HG02973 (cell line): ENCODE results near the gene NAB2.
"Not testable (repeated sequence)": the region's sequence is repeated elsewhere in the genome, so short reads cannot be mapped to it uniquely, and the experiment has no call there.

Source experiments
- ATAC-seq: cut with Tn5 transposase; IDR thresholded peaks from one replicate; pipeline ENCODE4 v1.9.1; 2021; ENCODE audit warnings: moderate library complexity; ENCODE audit not compliant: unreplicated experiment

NAB2 gene

DNA sequence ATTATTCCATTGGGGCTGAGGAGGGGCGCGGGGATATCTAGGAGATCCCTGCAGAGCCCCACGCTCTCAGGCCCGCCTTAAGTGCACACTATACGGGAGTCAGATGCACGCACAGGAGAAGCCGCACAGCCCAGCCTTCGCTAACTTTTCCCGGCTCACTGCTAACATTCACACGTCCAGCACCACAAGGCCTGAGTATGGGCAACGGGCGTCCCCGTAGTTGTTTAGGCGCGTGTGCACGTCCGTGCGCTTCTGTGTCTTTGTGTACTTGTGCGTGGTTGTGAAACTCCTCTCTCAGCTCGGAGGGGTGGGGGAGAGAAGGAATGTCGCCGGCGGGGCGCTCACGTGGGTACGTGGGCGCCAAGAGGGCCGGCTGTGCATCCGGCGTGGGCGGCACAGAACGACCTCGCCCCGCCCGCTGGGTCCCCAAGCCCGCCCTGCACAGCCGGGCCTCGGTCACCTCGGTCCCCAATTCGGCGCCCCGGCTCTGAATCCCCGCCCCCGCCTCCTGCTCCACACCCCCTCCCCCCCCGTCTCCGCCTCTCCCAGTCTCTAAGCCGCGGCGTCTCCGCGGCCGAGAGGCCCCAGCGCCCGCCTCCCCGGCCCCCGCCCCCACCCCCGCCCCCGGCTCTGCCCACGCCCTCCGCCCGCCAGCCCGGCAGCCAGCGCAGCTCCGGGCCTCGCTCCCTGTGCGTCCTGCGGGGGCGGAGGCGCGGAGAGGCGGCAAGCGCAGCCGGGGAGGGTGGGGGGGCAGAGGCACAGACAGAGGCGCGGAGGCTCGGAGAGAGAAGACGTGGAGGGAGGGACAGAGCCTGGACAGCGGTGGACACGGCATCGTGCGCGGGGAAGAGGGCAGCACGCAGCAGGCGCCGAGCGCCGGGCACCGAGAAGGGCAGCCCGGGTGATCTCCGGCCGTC lies at the start of gene NAB2:
Gene NAB2, plus strand, starts transcription at position 761 of the 917 bp plus-strand sequence. CDS start 158 bp downstream, outside the sequence.
- peak; percentile 44 for ATAC-seq

DNA sequence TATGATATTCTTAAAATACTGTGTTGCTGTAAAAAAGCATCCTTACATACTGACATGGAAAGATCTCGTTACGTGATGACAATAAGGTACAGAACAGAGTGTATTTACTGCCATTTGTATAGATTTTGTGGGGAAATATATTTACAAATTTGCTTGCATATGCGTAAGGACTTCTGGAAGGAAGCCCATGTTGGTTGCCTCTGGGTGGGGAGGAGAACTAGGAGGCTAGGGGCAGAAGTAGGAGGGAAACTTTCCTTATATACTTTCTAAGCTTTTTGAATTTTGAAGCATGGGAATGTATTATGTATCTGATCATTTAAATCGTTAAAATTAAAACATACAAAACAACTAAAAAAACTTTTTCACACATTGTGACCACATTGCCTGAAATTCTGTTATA lies 48.7 kb upstream of the NAB2 start:
- no peak for ATAC-seq

DNA sequence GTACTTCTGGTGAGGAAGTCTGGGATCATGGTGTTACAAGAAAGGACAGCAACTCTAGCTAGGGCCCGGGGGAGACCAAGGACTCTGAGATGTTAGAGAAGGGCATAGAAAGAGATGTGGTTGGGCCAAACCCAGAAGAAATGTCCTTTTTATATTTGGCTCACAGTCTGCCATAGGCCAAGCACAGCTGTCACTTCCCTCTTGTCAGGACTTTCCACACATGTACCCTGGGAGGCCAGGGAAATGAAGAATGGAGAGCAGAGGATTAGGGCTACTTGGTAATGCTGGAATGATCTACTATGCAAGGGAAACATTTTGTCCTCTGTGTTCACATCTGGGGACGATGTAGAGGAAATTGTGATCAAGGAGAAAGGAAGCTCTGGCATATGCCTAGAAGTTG lies 48.2 kb upstream of the NAB2 start:
- no peak for ATAC-seq

GRCh38 chr12:57042695-57043094 lies 46.2 kb upstream of the NAB2 start:
- no peak for ATAC-seq

DNA sequence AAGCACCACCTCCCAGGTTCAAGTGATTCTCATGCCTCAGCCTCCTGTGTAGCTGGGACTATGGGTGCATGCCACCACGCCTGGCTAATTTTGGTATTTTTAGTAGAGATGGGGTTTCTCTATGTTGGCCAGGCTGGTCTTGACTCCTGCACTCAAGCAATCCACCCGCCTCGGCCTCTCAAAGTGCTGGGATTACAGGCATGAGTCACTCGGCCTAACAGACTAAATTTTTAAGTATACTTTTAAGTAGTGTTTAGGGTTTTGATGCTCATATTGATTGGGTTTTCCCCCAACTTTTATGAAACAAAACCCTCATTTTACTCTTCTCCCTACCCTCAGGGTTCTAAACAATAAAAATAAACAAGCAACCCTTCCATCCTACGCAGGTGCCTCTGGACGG lies 44.4 kb upstream of the NAB2 start:
- ATAC-seq, result no peak

- ATAC-seq, result no peak
Measured at GRCh38 chr12:57044889-57045288, 44.0 kb upstream of the NAB2 start.

GRCh38 chr12:57046086-57046791 lies 42.7 kb upstream of the NAB2 start:
- no peak for ATAC-seq

DNA sequence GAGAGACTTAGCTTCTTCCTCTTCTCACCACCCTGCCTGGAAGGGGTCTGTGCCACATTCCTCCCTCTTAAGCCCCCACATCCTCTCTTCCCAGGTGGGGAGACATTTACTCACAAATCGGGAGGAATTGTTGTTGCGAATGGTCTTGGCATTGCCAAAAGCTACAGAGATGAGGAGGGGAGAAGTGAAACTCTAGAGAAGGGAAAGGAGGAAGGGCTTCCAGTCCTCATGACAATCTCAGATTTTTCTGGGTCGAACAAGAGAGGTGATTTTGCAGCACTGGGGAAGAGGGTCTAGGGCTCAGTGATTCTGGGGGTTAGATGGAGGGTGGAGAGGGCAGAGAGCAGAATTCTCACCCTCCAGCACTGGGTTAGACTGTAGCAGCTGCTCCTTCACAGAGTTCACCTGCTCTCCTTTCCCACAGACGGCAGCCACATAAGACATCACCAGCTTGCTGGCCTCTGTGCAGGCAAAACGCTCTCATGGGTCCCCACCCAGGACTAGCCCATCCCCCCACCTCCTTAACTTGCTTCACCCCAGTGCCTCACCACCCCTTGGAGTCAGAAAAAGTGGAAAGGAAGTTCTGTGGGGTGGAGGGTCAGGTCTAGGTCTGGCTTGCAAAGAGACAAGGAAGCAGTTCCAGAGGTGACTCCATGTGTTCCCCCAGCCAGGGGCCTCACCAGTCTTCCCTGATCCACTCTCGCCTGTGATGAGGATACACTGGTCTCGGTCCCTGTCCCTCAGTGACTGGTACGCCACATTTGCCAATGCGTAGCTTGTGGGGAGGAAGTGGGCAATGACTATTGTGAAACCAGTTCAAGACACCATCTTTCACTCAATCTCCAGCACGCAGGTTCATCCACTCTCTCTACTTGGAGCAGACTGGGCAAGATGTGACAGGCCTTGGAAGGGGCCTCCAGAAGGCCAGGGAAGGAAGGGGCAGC lies 41.7 kb upstream of the NAB2 start:
- ATAC-seq, result no peak

DNA sequence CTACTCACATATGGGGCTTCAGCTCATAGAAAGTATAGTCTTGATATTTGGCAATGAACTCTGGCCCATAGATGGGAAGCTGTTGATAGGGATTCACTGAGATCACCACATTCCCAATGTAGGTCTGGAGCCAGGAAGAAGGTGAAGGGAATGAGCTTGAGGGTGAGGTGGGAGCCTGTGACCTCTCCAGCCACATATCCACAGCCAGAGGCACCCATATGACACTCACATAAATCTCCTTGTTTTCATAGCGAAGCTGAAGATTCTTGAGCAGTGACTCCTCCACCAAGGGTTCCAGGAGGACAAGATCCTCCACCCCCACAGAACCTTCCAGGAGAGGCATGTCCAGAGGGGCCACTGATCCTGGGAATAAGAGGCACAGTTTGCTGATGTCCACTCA lies 40.9 kb upstream of the NAB2 start:
- no peak for ATAC-seq

DNA sequence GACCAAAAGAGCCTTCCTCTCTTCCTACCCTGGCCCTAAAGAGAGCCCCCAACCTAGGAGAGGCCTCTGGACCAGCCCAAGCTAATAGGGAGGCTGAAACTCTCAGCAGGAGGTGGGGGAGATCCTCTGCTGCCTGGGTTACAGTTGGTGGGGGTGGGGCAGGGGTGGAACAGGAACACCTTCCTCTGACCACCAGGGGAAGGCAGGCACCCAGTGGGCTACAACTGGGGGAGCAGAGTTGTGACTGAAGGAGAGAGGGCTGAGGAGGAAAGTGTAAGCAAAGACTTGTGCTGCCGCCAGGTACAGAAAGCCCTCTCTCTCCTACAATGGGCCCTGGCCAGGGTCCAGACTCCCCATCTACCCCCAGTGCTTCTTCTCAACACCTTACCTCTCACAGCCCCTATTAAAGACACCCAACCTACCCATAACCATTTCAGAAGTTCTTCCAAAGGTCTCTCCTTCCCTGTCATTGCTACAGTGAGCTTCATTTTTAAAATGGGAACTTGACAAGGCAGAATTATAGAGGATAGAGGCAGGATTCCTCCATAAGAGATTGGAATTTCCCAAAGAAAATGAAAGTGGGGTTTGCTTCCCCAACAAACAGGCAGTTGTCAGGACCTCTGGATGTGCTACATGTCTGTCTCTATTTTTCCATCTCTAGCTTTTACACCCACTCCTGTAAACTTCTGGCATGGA lies 40.3 kb upstream of the NAB2 start:
- no peak for ATAC-seq

- no peak for ATAC-seq
Measured at GRCh38 chr12:57049119-57049446, 39.8 kb upstream of the NAB2 start.

DNA sequence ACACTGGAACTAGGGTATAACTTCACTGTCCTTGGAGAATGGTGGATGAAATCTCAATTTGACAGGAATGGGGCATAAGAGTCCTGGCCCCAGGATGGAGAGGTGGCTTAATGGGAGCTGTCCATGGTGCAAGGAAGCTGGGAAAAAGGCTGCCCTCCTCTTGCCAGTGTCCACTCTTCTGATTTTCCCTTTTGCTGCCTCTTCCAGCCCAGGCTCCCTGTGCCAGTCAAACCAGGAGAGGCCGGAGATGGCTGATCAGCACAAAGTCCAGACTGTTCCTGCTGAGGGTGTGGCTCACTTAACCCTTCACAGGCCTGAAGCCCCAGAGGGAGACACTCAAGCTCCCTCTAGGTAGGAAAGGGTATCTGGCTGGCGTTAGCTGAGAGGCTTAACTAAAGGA lies 39.0 kb upstream of the NAB2 start, which contains the start of gene MYO1A:
Gene MYO1A, minus strand, starts transcription at position 240 of the 400 bp plus-strand sequence. CDS start 1,806 bp downstream, outside the sequence.
- no peak for ATAC-seq

GRCh38 chr12:57051011-57051410 lies 37.9 kb upstream of the NAB2 start:
- ATAC-seq, result no peak

- not testable (repeated sequence) for ATAC-seq
Measured at GRCh38 chr12:57053146-57053545, 35.8 kb upstream of the NAB2 start.

- not testable (repeated sequence) for ATAC-seq
Measured at GRCh38 chr12:57053901-57054300, 35.0 kb upstream of the NAB2 start.

GRCh38 chr12:57055824-57056223 lies 33.1 kb upstream of the NAB2 start:
- ATAC-seq, result no peak

GRCh38 chr12:57057067-57057751 lies 31.7 kb upstream of the NAB2 start:
- ATAC-seq, result no peak

GRCh38 chr12:57058454-57058853 lies 30.5 kb upstream of the NAB2 start:
- no peak for ATAC-seq

DNA sequence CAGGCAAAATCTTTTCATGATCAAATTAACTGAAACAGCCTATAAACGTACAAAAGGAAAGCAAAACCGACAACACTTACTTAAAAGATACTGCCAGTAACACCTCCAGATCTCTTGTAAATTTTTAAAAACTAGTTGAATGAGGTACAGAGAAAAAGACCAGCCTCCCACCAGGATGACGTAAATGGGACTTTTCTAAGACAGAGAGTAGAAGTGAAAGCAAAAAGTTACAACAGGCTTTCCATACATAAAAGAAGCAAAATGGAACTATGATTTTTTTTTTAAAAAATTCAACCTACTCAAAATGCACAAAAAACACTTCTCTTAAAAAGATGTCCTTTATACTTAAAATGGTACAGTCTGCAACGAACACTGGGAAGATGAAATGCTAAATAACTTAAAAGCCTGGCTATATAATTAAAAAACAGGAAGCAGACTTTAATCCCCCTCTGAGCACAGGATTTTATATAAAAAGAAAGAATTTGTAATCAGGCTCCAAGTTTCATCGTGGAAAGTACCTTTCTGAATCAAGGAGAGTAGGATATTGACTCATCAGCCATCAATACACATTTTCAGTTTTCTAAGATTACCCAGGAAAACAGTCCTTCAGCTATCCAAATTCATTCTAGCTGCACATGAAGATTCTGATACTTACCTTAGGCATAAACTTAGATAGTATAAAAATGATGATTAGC lies 24.8 kb upstream of the NAB2 start:
- peak; percentile 81 for ATAC-seq
